ENCODE measurements around the gene RBFOX2.

Gene RBFOX2

DNA sequence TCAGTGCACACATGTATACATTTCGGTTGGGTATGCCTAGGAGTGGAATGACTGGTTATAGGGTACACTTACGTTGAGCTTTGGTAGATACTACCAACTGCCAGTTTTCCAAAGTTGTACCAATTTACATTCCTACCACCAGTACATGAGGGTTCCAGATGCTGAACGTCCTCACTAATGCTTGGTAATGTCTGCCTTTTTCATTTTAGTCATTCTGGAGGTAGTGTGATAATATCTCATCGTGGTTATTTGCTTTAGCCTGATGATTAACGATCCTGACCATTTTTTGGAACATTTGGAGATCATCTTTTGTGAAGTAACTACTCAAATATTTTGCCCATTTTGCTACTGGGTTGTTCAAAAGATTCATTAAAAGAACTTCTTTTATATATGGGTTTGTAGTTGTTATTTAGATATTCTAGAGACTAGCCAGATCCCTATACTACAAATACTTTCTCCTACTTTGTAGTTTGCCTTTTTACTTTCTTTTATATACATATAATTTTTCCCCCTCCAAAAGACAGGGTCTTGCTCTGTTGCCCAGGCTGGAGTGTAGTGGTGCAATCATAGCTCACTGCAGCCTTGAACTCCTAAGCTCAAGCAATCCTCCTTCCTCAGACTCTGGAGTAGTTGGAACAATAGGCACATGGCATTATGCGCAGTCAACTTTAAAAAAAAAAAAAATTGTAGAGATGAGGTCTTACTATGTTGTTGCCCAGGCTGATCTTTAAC, 62.1 kb downstream of the RBFOX2 start:
- H3K27ac Mint-ChIP-seq, result no peak overlapping the region
- H3K4me3 Mint-ChIP-seq, result no peak overlapping the region
- no peak for DNase-seq
- no peaks in the 10 kb centered on the region for H3K36me3 Mint-ChIP-seq
- CTCF ChIA-PET, result no interaction called here
- H3K4me1 Mint-ChIP-seq, result no peaks in the 10 kb centered on the region
- no peaks in the 10 kb centered on the region for H3K9me3 Mint-ChIP-seq
- peaks cover 12% of the 10 kb centered on the region for H3K27me3 Mint-ChIP-seq

DNA sequence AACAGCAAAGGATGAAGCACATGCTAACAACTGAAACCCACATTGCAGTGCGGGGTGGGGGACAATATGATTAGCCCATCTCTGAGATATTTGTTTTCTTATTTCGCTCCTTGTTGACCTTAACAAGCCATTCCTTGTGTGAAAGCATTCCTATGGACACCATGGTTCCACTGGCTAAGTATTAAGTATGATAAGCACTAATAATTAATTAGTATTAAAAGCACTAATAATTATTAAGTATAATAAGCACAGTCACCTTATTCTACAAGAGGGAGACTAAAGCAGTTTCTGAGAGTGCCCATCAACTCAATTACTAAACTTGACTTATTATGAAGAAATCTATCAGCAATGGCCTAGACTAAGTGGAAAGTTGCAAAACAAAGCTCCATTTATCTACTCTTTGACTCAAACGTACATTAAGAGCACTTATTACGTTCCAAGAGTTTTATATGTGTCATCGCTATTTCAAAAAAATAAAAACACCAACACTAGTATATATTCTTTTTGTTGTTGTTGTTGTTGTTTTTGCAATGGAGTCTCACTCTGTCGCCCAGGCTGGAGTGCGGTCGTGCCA, 65.3 kb downstream of the RBFOX2 start:
- Mint-ChIP-seq H3K27ac (no peak overlapping the region), H3K9me3 (no peaks in the 10 kb centered on the region), H3K27me3 (peaks cover 7% of the 10 kb centered on the region), H3K4me1 (no peaks in the 10 kb centered on the region), H3K36me3 (no peaks in the 10 kb centered on the region), H3K4me3 (no peak overlapping the region)
- CTCF ChIA-PET, result no interaction called here
- no peak for DNase-seq

DNA sequence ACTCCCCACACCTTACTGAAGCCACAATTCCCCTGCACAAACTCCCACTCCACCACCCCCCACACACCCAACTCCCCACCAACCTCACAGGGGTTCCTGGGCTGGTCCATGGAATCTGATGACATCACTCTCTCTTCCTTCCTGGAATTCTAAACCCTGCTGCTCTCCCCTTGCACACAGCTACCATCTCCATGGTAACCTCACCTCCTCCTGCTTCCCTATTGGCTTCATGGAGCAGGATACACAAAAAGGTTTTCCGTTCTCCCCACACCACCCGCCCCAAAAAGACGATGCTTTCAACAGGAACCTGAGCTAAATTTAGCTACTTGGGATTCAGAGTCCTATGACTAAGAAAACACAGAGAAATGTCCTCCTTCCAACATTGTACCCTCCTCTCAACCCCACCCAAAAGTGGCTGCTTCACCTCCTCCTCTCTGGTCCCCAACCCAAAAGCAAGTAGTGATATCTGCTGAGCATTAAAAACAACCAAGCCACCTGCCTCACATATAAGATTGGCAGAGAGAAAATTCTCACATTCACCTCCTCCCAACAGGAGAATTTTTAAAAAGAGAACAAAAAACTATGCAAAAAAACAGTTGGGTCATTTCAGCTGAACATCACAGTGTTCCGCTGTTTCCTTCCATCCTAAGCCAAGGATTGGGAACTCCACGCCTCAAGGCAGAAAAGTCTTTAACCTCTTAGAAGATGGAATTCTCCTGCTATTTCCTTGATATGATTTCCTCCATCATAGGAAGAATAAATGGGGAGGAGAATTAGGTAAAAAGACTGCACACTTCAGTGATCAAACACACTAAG, 66.9 kb downstream of the RBFOX2 start:
- no peak for DNase-seq
- Mint-ChIP-seq H3K27ac (no peak overlapping the region), H3K4me1 (no peaks in the 10 kb centered on the region), H3K4me3 (no peak overlapping the region), H3K9me3 (no peaks in the 10 kb centered on the region), H3K36me3 (no peaks in the 10 kb centered on the region), H3K27me3 (peaks cover 7% of the 10 kb centered on the region)
- CTCF ChIA-PET, result no interaction called here

DNA sequence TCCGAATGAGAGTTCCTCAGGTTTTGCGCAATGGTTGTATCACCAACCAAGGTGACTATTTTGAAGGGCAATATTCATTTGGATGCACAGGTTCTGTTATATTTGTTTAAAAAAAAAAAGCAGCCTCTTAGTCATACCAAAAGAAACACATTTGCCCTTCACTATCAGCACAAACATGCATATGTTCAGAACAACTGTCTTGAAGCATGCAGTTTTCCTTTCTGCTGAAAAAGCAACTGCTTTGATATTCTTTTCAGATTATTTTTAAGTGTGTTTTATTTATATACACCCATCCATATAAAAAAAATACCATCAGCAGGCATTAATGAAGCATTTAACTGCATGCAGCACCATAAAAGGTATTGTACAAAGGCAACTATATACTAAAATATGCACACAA, 67.8 kb downstream of the RBFOX2 start:
- Mint-ChIP-seq H3K9me3 (no peaks in the 10 kb centered on the region), H3K4me1 (no peaks in the 10 kb centered on the region), H3K36me3 (no peaks in the 10 kb centered on the region), H3K27ac (no peak overlapping the region), H3K27me3 (peaks cover 7% of the 10 kb centered on the region), H3K4me3 (no peak overlapping the region)
- DNase-seq, result no peak
- CTCF ChIA-PET, result no interaction called here

DNA sequence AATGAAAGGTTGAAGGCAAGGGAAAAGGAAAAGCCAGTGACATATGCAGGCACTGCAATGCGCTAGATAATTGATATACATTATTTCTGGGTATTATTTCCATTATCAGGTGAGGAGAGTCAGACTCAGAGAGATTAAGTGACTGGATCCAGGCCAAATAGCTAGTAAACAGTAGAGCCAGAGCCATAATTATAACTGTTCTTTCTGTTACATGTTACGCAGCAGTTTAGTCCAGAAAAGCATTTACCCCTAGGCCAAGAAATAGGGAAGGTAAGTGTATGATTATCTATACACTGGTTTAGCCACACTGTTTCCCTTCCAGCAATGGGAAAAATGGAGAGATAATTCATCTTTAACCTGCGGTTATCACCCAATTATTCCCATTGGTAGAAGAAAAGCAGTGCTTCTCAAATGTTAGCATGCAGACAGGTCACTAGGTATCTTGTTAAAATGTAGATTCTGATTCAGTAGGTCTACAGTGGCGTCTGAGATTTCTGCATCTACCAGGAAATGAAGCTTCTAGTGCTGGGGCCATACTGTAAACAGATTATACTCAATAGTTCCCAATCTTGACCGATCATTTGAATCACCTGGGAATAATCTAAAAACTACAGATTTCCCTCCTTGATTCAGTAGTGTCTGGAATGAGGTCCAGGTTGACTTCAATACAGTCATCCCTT, 69.4 kb downstream of the RBFOX2 start:
- CTCF ChIA-PET, result no interaction called here
- no peak for DNase-seq
- Mint-ChIP-seq H3K27ac (no peak overlapping the region), H3K36me3 (no peaks in the 10 kb centered on the region), H3K27me3 (peaks cover 7% of the 10 kb centered on the region), H3K4me3 (no peak overlapping the region), H3K9me3 (no peaks in the 10 kb centered on the region), H3K4me1 (no peaks in the 10 kb centered on the region)

DNA sequence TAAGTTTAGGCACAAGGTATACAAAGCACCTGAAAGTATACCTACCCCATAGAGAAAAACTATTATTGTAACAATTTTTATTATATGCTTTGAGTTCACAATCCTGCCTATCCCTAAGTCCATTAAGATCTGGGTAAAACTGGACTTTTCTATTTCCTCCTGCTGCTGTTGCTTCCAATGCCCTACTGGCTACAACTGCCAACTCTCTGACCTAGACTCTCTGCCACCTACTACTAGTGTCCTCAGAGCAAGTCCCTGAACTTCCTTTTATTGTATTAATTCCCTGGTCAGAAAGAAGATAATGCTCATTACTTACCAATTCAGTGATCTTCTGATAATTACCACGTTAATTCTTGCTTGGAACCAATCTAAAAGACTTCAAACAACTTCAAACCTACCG, 70.3 kb downstream of the RBFOX2 start:
- Mint-ChIP-seq H3K4me1 (no peaks in the 10 kb centered on the region), H3K4me3 (no peak overlapping the region), H3K27me3 (peaks cover 7% of the 10 kb centered on the region), H3K9me3 (no peaks in the 10 kb centered on the region), H3K36me3 (no peaks in the 10 kb centered on the region), H3K27ac (no peak overlapping the region)
- no peak for DNase-seq
- CTCF ChIA-PET, result no interaction called here

DNA sequence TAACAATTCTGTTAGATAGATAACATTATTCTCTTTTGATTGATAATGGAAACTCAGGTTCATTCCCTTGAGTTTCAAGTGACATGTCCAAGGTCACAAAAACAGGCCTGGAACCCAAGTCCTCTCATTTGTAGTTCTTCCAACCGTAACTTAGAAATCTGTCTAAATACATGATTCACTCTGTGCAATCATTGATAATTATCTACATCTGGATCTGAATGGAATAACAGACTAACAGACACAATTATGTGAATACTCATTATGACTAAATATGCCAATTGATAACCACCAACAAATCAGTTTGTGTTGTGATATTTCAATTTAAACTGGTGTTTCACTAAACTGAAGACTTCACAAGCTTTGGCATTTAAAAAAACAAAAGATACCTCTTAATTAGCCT, 71.0 kb downstream of the RBFOX2 start:
- H3K4me3 Mint-ChIP-seq, result no peak overlapping the region
- no peak overlapping the region for H3K27ac Mint-ChIP-seq
- H3K9me3 Mint-ChIP-seq, result no peaks in the 10 kb centered on the region
- CTCF ChIA-PET, result no interaction called here
- no peak for DNase-seq
- no peaks in the 10 kb centered on the region for H3K4me1 Mint-ChIP-seq
- H3K27me3 Mint-ChIP-seq, result peaks cover 7% of the 10 kb centered on the region
- H3K36me3 Mint-ChIP-seq, result no peaks in the 10 kb centered on the region

DNA sequence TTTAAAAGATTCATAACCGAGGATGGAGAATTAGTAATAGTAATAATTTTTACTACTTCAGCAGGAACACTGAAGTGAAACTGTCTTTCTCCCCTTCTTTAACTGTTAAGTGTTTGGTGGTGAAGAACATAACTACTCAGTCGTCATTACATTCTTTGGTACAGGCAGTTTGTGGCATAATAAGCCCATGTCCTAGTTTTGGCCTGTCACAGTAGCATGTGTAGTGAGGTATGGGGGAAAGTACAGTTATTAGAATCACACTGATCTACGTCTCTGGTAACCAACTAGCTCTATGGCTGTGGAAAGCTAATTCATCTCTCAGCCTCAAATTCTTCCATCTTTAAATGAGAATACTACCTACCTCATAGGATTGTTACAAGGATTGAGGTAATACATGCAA, 71.8 kb downstream of the RBFOX2 start:
- Mint-ChIP-seq H3K9me3 (no peaks in the 10 kb centered on the region), H3K4me3 (no peak overlapping the region), H3K27ac (no peak overlapping the region), H3K27me3 (peaks cover 7% of the 10 kb centered on the region), H3K4me1 (no peaks in the 10 kb centered on the region), H3K36me3 (no peaks in the 10 kb centered on the region)
- CTCF ChIA-PET, result no interaction called here
- DNase-seq, result no peak

DNA sequence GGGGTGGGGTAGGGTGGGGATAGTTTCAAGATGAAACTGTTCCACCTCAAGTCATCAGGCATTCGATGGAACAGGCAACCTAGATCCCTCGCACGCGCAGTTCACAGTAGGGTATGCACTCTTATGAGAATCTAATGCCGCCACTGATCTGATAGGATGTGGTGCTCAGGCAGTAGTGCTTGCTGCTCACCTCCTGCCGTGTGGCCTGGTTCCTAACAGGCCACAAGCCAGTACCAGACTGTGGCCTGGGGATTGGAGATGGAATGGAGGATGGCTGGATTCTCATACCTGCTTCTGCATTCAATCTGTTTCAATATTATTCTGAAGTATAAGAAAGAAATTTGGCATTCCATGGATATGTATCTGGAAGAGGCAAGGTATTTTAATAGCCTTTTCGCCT, 73.1 kb downstream of the RBFOX2 start:
- CTCF ChIA-PET, result no interaction called here
- Mint-ChIP-seq H3K27ac (no peak overlapping the region), H3K27me3 (no peaks in the 10 kb centered on the region), H3K4me1 (no peaks in the 10 kb centered on the region), H3K9me3 (no peaks in the 10 kb centered on the region), H3K4me3 (no peak overlapping the region), H3K36me3 (no peaks in the 10 kb centered on the region)
- no peak for DNase-seq

DNA sequence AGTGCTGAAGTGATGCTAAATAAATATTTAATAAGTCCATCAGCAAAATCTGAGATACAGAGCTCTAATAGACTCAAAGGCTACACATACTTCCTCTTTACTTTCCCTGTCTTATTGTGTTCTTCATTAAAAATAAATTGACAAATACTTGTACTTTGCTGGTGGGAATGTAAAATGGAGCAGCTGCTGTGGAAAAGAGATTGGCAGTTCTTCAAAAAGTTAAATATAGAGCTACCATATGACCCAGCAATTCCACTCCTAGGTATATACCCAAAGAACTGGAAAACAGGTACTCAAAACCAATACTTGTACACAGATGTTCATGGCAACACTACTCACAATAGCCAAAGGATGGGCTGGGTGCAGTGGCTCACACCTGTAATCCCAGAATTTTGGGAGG, 76.0 kb downstream of the RBFOX2 start:
- Mint-ChIP-seq H3K4me3 (no peak overlapping the region), H3K27me3 (no peaks in the 10 kb centered on the region), H3K27ac (no peak overlapping the region), H3K36me3 (no peaks in the 10 kb centered on the region), H3K9me3 (no peaks in the 10 kb centered on the region), H3K4me1 (no peaks in the 10 kb centered on the region)
- CTCF ChIA-PET, result interaction anchor here (0.5 kb wide), 1 partner anchor 135 kb away, joined by 3 read pairs; no protein-coding TSS in a partner anchor
- no peak for DNase-seq

DNA sequence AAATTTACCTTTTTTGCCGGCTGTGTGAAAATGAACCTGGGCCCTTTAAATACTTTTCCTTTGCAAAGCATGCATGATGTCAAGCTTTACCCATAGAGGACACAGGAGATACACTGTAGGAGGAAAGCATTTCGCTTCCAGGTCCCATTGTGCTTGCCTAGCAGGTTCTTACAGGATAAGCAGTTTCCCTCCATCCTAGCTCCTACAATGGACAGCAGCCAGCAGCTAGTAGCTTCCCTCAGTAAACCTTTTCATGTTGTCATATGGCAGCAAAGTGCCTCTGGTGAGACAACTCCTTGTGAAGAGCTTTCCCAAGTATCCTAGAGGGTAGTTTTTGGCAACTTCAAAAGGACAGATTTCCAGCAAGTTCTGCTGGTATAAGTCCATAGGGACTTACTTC, 78.4 kb downstream of the RBFOX2 start:
- H3K36me3 Mint-ChIP-seq, result no peaks in the 10 kb centered on the region
- CTCF ChIA-PET, result no interaction called here
- DNase-seq, result no peak
- H3K27ac Mint-ChIP-seq, result no peak overlapping the region
- H3K9me3 Mint-ChIP-seq, result no peaks in the 10 kb centered on the region
- no peaks in the 10 kb centered on the region for H3K27me3 Mint-ChIP-seq
- no peak overlapping the region for H3K4me3 Mint-ChIP-seq
- no peaks in the 10 kb centered on the region for H3K4me1 Mint-ChIP-seq

DNA sequence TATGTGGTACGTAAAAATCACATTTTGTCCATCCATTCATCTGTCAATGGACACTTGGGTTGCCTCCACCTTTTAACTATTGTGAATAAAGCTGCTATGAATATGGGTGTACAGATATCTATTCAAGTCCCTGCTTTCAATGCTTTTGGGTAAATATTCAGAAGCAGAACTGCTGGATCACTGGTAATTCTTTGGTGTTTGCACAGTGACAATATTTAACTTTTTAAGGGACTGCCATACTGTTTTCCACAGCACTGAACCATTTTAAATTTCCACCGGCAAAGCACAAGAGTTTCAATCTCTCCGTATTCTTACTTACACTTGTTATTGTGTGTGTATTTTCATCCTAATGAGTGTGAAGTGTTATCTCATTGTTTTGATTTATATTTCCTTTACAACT, 79.4 kb downstream of the RBFOX2 start:
- CTCF ChIA-PET, result no interaction called here
- no peak overlapping the region for H3K27ac Mint-ChIP-seq
- no peak for DNase-seq
- H3K36me3 Mint-ChIP-seq, result no peaks in the 10 kb centered on the region
- H3K4me3 Mint-ChIP-seq, result no peak overlapping the region
- no peaks in the 10 kb centered on the region for H3K4me1 Mint-ChIP-seq
- H3K27me3 Mint-ChIP-seq, result peaks cover 5% of the 10 kb centered on the region
- H3K9me3 Mint-ChIP-seq, result no peaks in the 10 kb centered on the region

DNA sequence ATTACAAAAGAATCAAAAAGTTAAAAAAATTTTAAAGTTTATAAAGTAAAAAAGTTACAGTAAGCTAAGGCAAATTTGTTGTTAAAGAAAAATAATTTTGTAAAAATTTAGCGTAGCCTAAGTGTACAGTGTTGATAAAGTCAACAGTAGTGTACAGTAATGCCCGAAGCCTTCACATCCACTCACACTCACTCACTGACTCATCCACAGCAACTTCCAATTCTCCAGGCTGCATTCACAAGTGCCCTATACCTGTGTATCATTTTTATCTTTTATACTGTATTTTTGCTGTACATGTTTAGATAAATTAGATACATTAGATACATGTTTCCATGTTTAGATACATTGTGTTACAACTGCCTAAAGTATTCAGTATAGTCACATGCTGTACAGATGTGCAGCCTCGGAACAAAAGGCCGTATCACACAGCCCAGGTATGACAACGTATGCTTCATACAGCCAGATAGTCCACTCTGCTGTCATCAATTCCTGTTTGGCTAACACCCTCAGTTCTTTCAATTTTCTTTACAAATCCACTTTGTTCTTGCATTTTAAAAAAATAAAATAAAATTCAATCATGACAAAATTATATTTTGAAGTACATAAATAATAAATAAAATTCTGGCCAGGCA, 80.7 kb downstream of the RBFOX2 start:
- DNase-seq, result no peak
- Mint-ChIP-seq H3K36me3 (no peaks in the 10 kb centered on the region), H3K4me1 (no peaks in the 10 kb centered on the region), H3K4me3 (no peak overlapping the region), H3K27me3 (peaks cover 5% of the 10 kb centered on the region), H3K9me3 (no peaks in the 10 kb centered on the region), H3K27ac (no peak overlapping the region)
- CTCF ChIA-PET, result interaction anchor here (0.7 kb wide), 1 partner anchor 455 kb away, joined by 4 read pairs; no protein-coding TSS in a partner anchor

DNA sequence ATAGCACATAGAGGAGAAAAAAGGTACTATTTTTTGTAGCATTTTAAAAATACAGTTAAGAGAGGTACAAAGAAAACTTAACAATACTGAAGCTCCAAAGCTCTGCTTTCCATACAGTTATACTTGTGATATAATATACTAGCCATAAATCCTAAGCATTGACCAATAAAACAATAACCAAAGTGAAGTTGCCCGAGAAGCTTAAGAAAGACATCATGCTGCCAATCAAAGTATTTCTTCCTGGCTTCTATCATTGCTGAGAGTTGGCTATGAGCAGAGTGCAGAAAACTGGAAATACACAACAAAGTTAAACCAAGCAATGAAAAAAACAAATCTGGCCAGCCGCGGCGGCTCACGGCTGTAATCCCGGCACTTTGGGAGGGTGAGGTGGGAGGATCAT, 84.2 kb downstream of the RBFOX2 start:
- CTCF ChIA-PET, result no interaction called here
- Mint-ChIP-seq H3K4me1 (no peaks in the 10 kb centered on the region), H3K27ac (no peak overlapping the region), H3K4me3 (no peak overlapping the region), H3K36me3 (no peaks in the 10 kb centered on the region), H3K9me3 (no peaks in the 10 kb centered on the region), H3K27me3 (peaks cover 5% of the 10 kb centered on the region)
- no peak for DNase-seq
